Measurements from ENCODE around the gene CPZ. TPM values are rescaled to one million over a fixed set of nuclear protein-coding genes. Genes with fewer than 3 reads are reported as not detected.

CPZ gene
- total RNA-seq, 1 experiment from 2014 or later: 26.9 TPM

DNA sequence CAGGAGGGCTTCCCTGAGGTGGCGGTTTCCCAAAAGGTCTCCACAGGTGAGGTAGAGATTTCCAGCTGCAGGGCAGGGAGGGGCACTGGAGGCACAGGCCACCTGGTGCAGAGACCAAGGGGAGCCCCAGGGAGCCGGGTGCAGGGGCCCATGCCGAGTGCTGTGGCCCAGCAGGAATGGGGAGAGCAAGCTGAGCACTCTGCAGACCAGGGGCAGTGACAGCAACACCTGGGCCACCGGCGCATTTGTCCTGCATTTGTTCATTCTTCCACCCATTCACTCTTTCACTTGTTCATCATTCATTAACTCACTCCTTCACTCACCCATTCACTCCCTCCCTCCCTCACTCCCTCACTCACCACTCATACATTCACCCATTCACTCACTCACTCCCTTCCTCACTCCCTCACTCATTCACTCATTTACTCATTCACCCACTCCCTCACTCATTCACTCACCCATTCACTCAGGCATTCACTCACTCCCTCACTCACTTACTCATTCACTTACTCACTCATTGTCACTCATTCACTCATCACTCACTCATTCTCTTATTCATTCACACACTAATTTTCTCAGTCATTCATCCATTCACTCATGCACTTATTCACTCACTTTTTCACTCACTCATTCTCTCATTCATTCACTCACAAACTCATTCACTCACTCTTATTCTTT lies 16.3 kb downstream of the CPZ start:
- ChIA-PET CTCF (interaction anchor here (1.7 to 2.8 kb wide), 6 partner anchors 11 to 308 kb away, joined by 13 to 39 read pairs (median 26); no protein-coding TSS in a partner anchor), POLR2A (no interaction called here)
- ATAC-seq (no peak), DNase-seq (ENCODE audit: low spot score) (no peak)
- H3K4me1 Mint-ChIP-seq: no peaks in the 10 kb centered on the region
- peaks cover 3% of the 10 kb centered on the region; the same call in 1 of the 2 replicates for H3K36me3 Mint-ChIP-seq
- H3K27ac Mint-ChIP-seq: no peak overlapping the region
- no peak overlapping the region for H3K4me3 Mint-ChIP-seq
- H3K9me3 Mint-ChIP-seq: no peaks in the 10 kb centered on the region
- H3K27me3 Mint-ChIP-seq (ENCODE audit: low read depth): peaks cover 3% of the 10 kb centered on the region; the same call in 1 of the 2 replicates
- TF ChIP-seq ARID4B (CRISPR knock-in tag; IDR thresholded peaks at IDR 0.05; ENCODE audit: borderline replicate concordance) (no peak), STAT6 (CRISPR knock-in tag; conservative IDR thresholded peaks at IDR 0.05; ENCODE audit: low read depth) (no peak), JAZF1 (CRISPR knock-in tag; IDR thresholded peaks at IDR 0.05) (no peak)

- ChIA-PET POLR2A (no interaction called here), CTCF (no interaction called here)
- H3K9me3 Mint-ChIP-seq: no peaks in the 10 kb centered on the region
- ATAC-seq: no peak
- no peak for TF ChIP-seq JAZF1 (CRISPR knock-in tag; IDR thresholded peaks at IDR 0.05)
- no peak for TF ChIP-seq FOXP1 (CRISPR knock-in tag; IDR thresholded peaks at IDR 0.05; ENCODE audit: borderline replicate concordance)
- peaks cover 3% of the 10 kb centered on the region; the same call in 1 of the 2 replicates for H3K36me3 Mint-ChIP-seq
- H3K27ac Mint-ChIP-seq: no peak overlapping the region
- H3K27me3 Mint-ChIP-seq (ENCODE audit: low read depth): peaks cover 3% of the 10 kb centered on the region; the same call in 1 of the 2 replicates
- no peak overlapping the region for H3K4me3 Mint-ChIP-seq
- no peak for DNase-seq (ENCODE audit: low spot score)
- no peaks in the 10 kb centered on the region for H3K4me1 Mint-ChIP-seq
Observed at GRCh38 chr4:8609406-8609805, 16.8 kb downstream of the CPZ start.

GRCh38 chr4:8609824-8610350 lies 17.3 kb downstream of the CPZ start:
- peaks cover 3% of the 10 kb centered on the region; the same call in 1 of the 2 replicates for H3K36me3 Mint-ChIP-seq
- no peak overlapping the region for H3K4me3 Mint-ChIP-seq
- DNase-seq (ENCODE audit: low spot score): no peak
- no peak overlapping the region for H3K27ac Mint-ChIP-seq
- H3K4me1 Mint-ChIP-seq: no peaks in the 10 kb centered on the region
- ATAC-seq: no peak
- TF ChIP-seq EMX1 (CRISPR knock-in tag; IDR thresholded peaks at IDR 0.05) (no peak), TCF7 (CRISPR knock-in tag; IDR thresholded peaks at IDR 0.05; ENCODE audit: low read depth) (no peak), ZNF232 (CRISPR knock-in tag; IDR thresholded peaks at IDR 0.05) (no peak), CREB1 (CRISPR knock-in tag; IDR thresholded peaks at IDR 0.05) (no peak), NFATC4 (CRISPR knock-in tag; IDR thresholded peaks at IDR 0.05) (no peak), ZNF416 (CRISPR knock-in tag; IDR thresholded peaks at IDR 0.05) (no peak), ZNF219 (CRISPR knock-in tag; IDR thresholded peaks at IDR 0.05; ENCODE audit: borderline replicate concordance) (no peak), IRF2 (CRISPR knock-in tag; IDR thresholded peaks at IDR 0.05; ENCODE audit: borderline replicate concordance, low read depth) (no peak), ZNF396 (CRISPR knock-in tag; IDR thresholded peaks at IDR 0.05; ENCODE audit: borderline replicate concordance) (no peak), ZNF317 (CRISPR knock-in tag; IDR thresholded peaks at IDR 0.05; ENCODE audit: borderline replicate concordance, low read depth) (no peak), ZNF423 (CRISPR knock-in tag; IDR thresholded peaks at IDR 0.05) (no peak)
- TF ChIP-seq, protein P1, sequence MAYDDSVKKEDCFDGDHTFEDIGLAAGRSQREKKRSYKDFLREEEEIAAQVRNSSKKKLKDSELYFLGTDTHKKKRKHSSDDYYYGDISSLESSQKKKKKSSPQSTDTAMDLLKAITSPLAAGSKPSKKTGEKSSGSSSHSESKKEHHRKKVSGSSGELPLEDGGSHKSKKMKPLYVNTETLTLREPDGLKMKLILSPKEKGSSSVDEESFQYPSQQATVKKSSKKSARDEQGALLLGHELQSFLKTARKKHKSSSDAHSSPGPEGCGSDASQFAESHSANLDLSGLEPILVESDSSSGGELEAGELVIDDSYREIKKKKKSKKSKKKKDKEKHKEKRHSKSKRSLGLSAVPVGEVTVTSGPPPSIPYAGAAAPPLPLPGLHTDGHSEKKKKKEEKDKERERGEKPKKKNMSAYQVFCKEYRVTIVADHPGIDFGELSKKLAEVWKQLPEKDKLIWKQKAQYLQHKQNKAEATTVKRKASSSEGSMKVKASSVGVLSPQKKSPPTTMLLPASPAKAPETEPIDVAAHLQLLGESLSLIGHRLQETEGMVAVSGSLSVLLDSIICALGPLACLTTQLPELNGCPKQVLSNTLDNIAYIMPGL (CRISPR knock-in tag; IDR thresholded peaks at IDR 0.05): no peak
- TF ChIP-seq, protein P2, sequence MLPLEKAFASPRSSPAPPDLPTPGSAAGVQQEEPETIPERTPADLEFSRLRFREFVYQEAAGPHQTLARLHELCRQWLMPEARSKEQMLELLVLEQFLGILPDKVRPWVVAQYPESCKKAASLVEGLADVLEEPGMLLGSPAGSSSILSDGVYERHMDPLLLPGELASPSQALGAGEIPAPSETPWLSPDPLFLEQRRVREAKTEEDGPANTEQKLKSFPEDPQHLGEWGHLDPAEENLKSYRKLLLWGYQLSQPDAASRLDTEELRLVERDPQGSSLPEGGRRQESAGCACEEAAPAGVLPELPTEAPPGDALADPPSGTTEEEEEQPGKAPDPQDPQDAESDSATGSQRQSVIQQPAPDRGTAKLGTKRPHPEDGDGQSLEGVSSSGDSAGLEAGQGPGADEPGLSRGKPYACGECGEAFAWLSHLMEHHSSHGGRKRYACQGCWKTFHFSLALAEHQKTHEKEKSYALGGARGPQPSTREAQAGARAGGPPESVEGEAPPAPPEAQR (CRISPR knock-in tag; IDR thresholded peaks at IDR 0.05): no peak
- ChIA-PET POLR2A (no interaction called here), CTCF (no interaction called here)
- peaks cover 3% of the 10 kb centered on the region; the same call in 1 of the 2 replicates for H3K27me3 Mint-ChIP-seq (ENCODE audit: low read depth)
- no peaks in the 10 kb centered on the region for H3K9me3 Mint-ChIP-seq
